Loucy (cell line): ENCODE measurements around the gene MRPL20.

ENCODE experiments used
- H2AFZ ChIP-seq: fragments of 200-600 bp; sonication (generic); 2 replicates; pipeline ENCODE4 v1.6.0; 2016; ENCODE audit warnings: antibody characterized with exemption, mild to moderate bottlenecking, low read length, moderate library complexity
- H3F3A ChIP-seq: fragments of 200-600 bp; 2 replicates; pipeline ENCODE4 v1.6.0; 2016; ENCODE audit warnings: antibody characterized with exemption, low read depth, mild to moderate bottlenecking
- H3K27me3 ChIP-seq: fragments of 200-600 bp; sonication (generic); 2 replicates; pipeline ENCODE4 v1.6.1; 2014; ENCODE audit warnings: low read length, mild to moderate bottlenecking; ENCODE audit not compliant: insufficient read depth, poor library complexity, severe bottlenecking
- H3K36me3 ChIP-seq: fragments of 200-600 bp; sonication (generic); 2 replicates; pipeline ENCODE4 v1.6.1; 2016; ENCODE audit warnings: low read length; ENCODE audit not compliant: insufficient read depth
- H3K4me1 ChIP-seq: fragments of 200-600 bp; sonication (generic); 2 replicates; pipeline ENCODE4 v1.5.1; 2014; ENCODE audit warnings: low read length, mild to moderate bottlenecking; ENCODE audit not compliant: insufficient read depth, poor library complexity, severe bottlenecking
- H3K4me2 ChIP-seq: fragments of 200-600 bp; sonication (generic); 2 replicates; pipeline ENCODE4 v1.6.0; 2014; ENCODE audit warnings: antibody characterized with exemption, low read length, low read depth, mild to moderate bottlenecking; ENCODE audit not compliant: poor library complexity, severe bottlenecking
- H3K4me3 ChIP-seq: fragments of 200-600 bp; sonication (generic); 2 replicates; pipeline ENCODE4 v1.5.1; 2014; ENCODE audit warnings: low read length, mild to moderate bottlenecking, mixed read lengths; ENCODE audit not compliant: poor library complexity, severe bottlenecking
- H3K79me2 ChIP-seq: fragments of 200-600 bp; sonication (generic); 2 replicates; pipeline ENCODE4 v1.6.1; 2014; ENCODE audit warnings: low read length; ENCODE audit not compliant: insufficient read depth
- H3K9ac ChIP-seq: fragments of 200-600 bp; sonication (generic); 2 replicates; pipeline ENCODE4 v1.6.0; 2014; ENCODE audit warnings: mild to moderate bottlenecking, low read depth, low read length, moderate library complexity; ENCODE audit not compliant: poor library complexity, severe bottlenecking
- H3K9me2 ChIP-seq: fragments of 200-600 bp; sonication (generic); replicated peaks from 2 replicates; pipeline ENCODE4 v1.6.1; 2016; ENCODE audit warnings: low read depth, low read length, mixed read lengths
- H3K9me3 ChIP-seq: fragments of 200-600 bp; sonication (generic); 2 replicates; pipeline ENCODE4 v1.6.1; 2014; ENCODE audit warnings: mild to moderate bottlenecking, antibody characterized with exemption, low read length, low read depth; ENCODE audit not compliant: insufficient read depth
- H4K20me1 ChIP-seq: fragments of 200-600 bp; sonication (generic); 2 replicates; pipeline ENCODE4 v1.6.0; 2014; ENCODE audit warnings: antibody characterized with exemption, low read length, mild to moderate bottlenecking; ENCODE audit not compliant: insufficient read depth, poor library complexity, severe bottlenecking
- CTCF ChIP-seq: fragments of 200-600 bp; sonication (generic); conservative IDR thresholded peaks from 2 replicates; pipeline ENCODE4 v1.5.1; 2014; ENCODE audit warnings: mild to moderate bottlenecking, antibody characterized with exemption, low read length
- EZH2phosphoT487 ChIP-seq: fragments of 200-600 bp; IDR thresholded peaks from 2 replicates; pipeline ENCODE4 v1.6.1; 2018; ENCODE audit warnings: antibody characterized with exemption, mild to moderate bottlenecking, moderate library complexity, borderline replicate concordance

The MRPL20 gene

GRCh38 chr1:1352786-1353388, 54.2 kb downstream of the MRPL20 start:
- Histone ChIP-seq H3F3A (no peaks in the 10 kb centered on the region), H2AFZ (no peak overlapping the region), H3K4me2 (no peak overlapping the region), H3K4me1 (peaks cover 6% of the 10 kb centered on the region), H4K20me1 (peaks cover 3% of the 10 kb centered on the region), H3K9me2 (no peaks in the 10 kb centered on the region), H3K36me3 (no peaks in the 10 kb centered on the region), H3K9ac (no peak overlapping the region), H3K79me2 (peaks cover 10% of the 10 kb centered on the region; the same call in 1 of the 2 replicates), H3K4me3 (no peak overlapping the region), H3K9me3 (no peaks in the 10 kb centered on the region), H3K27me3 (no peaks in the 10 kb centered on the region)
- no peak for TF ChIP-seq CTCF
- TF ChIP-seq EZH2phosphoT487, result no peak
